Measurements from ENCODE around the gene TARS2. TPM values are rescaled to one million over a fixed set of nuclear protein-coding genes. Genes with fewer than 3 reads are reported as not detected.

The TARS2 gene
- total RNA-seq = 10 to 100 TPM; 15.2 to 20.5 TPM
- 10 to 100 TPM; 14.3 to 14.5 TPM for polyA plus RNA-seq
- long read RNA-seq, donor 1, partial matches to known transcripts = 0 of 5 reads
- long read RNA-seq, donor 1, other reads (novel, unspliced or antisense) = 0 of 5 reads
- long read RNA-seq, donor 2, partial matches to known transcripts = 0 of 2 reads
- long read RNA-seq, donor 2, other reads (novel, unspliced or antisense) = 0 of 2 reads
- long read RNA-seq, donor 3, partial matches to known transcripts = 0 of 4 reads
- long read RNA-seq, donor 3, other reads (novel, unspliced or antisense) = 0 of 4 reads
- long read RNA-seq, donor 4, partial matches to known transcripts = 0 of 1 reads
- long read RNA-seq, donor 4, other reads (novel, unspliced or antisense) = 0 of 1 reads
- long read RNA-seq, donor 5, partial matches to known transcripts = 5 of 9 reads
- long read RNA-seq, donor 5, other reads (novel, unspliced or antisense) = 0 of 9 reads

DNA sequence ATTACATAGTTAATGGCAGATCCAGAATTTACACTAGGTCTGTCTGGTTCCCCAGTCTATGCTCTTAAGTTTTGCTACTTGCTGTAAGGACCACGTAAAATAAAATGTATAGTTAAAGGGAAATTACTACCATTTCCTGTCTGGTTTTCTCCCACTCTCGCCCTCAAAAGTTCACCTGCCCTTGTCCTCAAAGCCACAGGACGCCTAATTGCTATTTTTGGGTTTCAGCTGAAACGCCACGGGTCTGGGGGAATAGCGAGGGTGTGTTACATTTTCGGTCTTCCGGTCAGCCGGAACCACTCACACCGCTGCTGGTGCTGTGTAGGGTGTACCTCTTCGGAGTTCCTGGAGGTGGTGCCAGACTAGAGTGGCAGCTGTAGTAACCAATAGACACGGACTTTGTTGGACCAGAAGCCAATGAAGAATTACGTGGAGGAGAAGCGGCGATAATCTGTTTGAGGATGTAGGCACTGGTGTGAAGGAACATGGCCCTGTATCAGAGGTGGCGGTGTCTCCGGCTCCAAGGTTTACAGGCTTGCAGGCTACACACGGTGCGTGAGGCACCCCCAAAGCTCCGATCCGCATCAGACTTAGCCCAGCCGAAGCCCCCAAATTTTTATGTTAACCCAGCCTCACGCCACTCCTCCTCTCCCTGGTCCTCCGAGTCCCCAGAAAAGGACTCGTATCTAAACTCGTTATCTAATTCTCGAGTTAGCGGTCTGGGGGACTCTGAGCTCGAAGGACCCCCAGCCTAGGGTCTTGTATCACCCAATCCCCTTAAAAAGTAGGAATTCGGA is at the start of gene TARS2:
Gene TARS2, plus strand, starts transcription at position 454 of the 797 bp plus-strand sequence. Its CDS starts 32 bp downstream, at position 486.
- Histone ChIP-seq H3K27ac (ENCODE audit: low read depth in 1 of 2, low read length in 1 of 2) (peak within 1 kb of the TSS; percentile 72 to 78), H3K4me1 (ENCODE audit: control insufficient read depth in 5 of 5, insufficient read depth in 5 of 5, low read length in 5 of 5) (peaks cover 0 to 8% (median 5%) of the 10 kb centered on the region in 5 donors), H3K9me3 (ENCODE audit: control insufficient read depth in 4 of 4, insufficient read depth in 3 of 4, low read length in 3 of 4) (no peaks in the 10 kb centered on the region), H3K36me3 (ENCODE audit: control insufficient read depth in 4 of 4, insufficient read depth in 4 of 4, low read length in 4 of 4) (peaks cover 3 to 14% (median 9%) of the 10 kb centered on the region in 4 donors), H3K4me3 (peak within 1 kb of the TSS; percentile 76), H3K27me3 (ENCODE audit: control insufficient read depth in 3 of 3, insufficient read depth in 3 of 3, low read length in 2 of 3) (no peaks in the 10 kb centered on the region), H3K9ac (ENCODE audit: insufficient read depth in 1 of 2, low read length in 2 of 2) (peak within 1 kb of the TSS; percentile 79 to 93)
- DNase-seq = peak; percentile 98 to 99 (median 99)
- WGBS, 2 donors = 0 to 1% methylated on average over 30 of the region's 30 CpGs
- no peak for TF ChIP-seq CTCF (IDR thresholded peaks at IDR 0.05; ENCODE audit: control extremely low read depth, extremely low read depth)
- ATAC-seq (ENCODE audit: insufficient read depth, low FRiP score) = peak; percentile 99

DNA sequence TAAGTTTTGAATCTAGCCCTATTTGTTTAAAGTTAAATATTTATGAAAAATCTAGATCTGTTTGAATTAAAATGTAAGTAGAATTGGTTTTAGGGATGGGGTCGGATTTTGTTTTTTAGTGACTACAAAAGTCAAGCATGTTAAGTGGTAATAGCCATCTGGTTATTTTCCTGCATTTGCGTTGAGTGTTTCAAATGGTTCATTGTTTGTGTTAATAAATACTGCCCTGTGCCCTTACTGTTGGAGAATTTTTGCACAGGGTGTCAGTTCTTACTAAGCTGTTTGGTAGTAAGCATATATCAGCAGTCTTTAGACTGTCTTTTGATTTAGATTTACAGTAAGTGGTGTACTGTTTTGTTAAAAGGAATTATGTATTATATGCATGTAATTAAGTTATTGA is 46.1 kb upstream of the TARS2 start:
- Histone ChIP-seq H3K4me1 (ENCODE audit: control insufficient read depth in 5 of 5, insufficient read depth in 5 of 5, low read length in 5 of 5) (no peaks in the 10 kb centered on the region), H3K9me3 (ENCODE audit: control insufficient read depth in 4 of 4, insufficient read depth in 3 of 4, low read length in 3 of 4) (no peaks in the 10 kb centered on the region), H3K36me3 (ENCODE audit: control insufficient read depth in 4 of 4, insufficient read depth in 4 of 4, low read length in 4 of 4) (peaks cover 8 to 26% (median 13%) of the 10 kb centered on the region in 4 donors), H3K27me3 (ENCODE audit: control insufficient read depth in 3 of 3, insufficient read depth in 3 of 3, low read length in 2 of 3) (no peaks in the 10 kb centered on the region), H3K9ac (ENCODE audit: insufficient read depth in 1 of 2, low read length in 2 of 2) (no peak overlapping the region), H3K4me3 (no peak overlapping the region), H3K27ac (ENCODE audit: low read depth in 1 of 2, low read length in 1 of 2) (no peak overlapping the region)
- no peak for TF ChIP-seq CTCF (IDR thresholded peaks at IDR 0.05; ENCODE audit: control extremely low read depth, extremely low read depth)
- 94 to 99% methylated on average over 2 of the region's 2 CpGs for WGBS, 2 donors
- ATAC-seq (ENCODE audit: insufficient read depth, low FRiP score) = no peak
- no peak for DNase-seq

DNA sequence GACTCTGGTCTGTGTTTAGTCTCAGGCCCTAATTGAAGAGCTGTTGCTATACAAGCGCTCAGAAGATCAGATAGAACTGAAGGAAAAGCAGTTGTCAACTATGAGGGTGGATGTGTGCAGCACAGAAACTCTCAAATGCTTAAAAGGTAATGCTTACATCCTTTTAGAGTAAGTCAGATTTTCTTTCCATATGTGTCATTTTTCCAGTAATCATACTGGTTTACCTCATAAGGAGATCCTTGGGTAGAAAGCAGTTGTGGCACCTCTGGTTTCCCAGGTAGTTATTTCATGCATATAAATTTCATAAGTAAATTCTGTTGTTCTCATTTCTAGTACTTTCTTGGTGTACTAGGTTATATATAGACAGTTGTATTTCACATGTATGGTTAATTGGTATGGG is 43.0 kb upstream of the TARS2 start:
- 97 to 98% methylated on average over 1 of the region's 1 CpG for WGBS, 2 donors
- Histone ChIP-seq H3K27me3 (ENCODE audit: control insufficient read depth in 3 of 3, insufficient read depth in 3 of 3, low read length in 2 of 3) (no peaks in the 10 kb centered on the region), H3K4me3 (no peak overlapping the region), H3K4me1 (ENCODE audit: control insufficient read depth in 5 of 5, insufficient read depth in 5 of 5, low read length in 5 of 5) (no peaks in the 10 kb centered on the region), H3K27ac (ENCODE audit: low read depth in 1 of 2, low read length in 1 of 2) (no peak overlapping the region), H3K36me3 (ENCODE audit: control insufficient read depth in 4 of 4, insufficient read depth in 4 of 4, low read length in 4 of 4) (peaks cover 14 to 31% (median 22%) of the 10 kb centered on the region in 4 donors), H3K9me3 (ENCODE audit: control insufficient read depth in 4 of 4, insufficient read depth in 3 of 4, low read length in 3 of 4) (no peaks in the 10 kb centered on the region), H3K9ac (ENCODE audit: insufficient read depth in 1 of 2, low read length in 2 of 2) (no peak overlapping the region)
- no peak for TF ChIP-seq CTCF (IDR thresholded peaks at IDR 0.05; ENCODE audit: control extremely low read depth, extremely low read depth)
- DNase-seq (no peak), ATAC-seq (ENCODE audit: insufficient read depth, low FRiP score) (no peak)

All from lung (tissue), 16 donors.